ENCODE data around the gene HEXB. TPM values are rescaled to one million over a fixed set of nuclear protein-coding genes. Genes with fewer than 3 reads are reported as not detected.
A peak's percentile ranks its signal among the peaks of the same experiment; 100 is the strongest.
"Not testable (repeated sequence)": the region's sequence is repeated elsewhere in the genome, so short reads cannot be mapped to it uniquely, and the experiment has no call there.

Gene HEXB
- polyA plus RNA-seq, 5 donors, result 55.1 to 69.9 (median 61.6) TPM

DNA sequence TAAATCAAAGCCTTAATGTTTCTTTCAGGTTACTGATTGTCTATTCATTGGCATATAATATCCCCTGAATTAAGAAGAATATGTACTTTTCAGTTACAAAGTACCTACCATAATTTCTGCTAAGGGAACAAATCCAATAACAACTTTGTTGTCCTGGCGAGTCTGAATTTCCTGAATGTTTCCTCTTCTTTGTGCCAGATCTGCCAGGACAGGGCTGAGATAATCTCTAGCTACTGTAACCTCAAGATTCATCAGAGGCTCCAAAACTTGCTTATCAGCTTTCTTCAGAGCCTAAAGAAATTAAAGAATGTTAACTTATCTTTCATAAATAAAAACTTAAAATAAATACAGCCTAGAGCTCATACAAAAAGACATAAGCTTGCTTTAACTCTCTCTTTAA, 37.2 kb downstream of the HEXB start:
- DNase-seq, result no peak

DNA sequence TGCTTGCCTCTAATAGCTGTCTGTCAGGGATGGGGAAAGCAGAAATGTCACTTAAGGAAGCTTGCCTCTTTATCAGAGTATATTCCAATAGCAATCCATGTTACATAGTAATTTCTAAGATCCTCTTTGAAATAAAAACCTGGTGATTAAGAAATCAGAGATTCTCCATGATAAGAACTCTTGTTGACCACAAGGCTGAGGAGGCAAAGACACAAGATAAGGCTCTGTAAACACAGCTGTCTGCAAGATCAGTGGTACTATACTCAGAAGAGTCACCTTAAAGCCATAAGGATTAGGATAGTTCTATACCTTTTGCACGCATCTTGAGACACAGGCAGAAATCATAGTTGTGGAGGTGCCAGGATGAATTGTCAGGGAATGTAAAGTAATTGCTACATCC, 40.3 kb downstream of the HEXB start:
- DNase-seq, result no peak

DNA sequence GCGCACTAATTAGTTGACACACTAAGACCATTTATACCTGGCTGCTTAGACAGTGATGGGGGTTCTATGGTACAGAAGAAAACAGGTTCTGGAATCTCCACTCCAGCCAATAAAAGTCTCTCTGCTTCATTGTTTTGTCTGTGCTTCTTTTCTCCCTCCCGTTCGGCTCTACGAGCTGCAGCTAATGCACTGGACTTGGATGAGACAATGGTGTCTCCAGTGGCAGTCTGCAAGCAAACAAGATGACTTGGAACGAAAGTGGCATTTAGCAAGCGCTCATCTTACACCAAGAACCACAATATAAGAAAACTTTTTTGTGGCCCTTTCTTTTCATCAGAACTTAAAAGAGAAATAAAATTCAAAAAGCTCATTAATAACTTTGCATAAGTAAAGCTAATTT, 51.7 kb downstream of the HEXB start:
- no peak for DNase-seq

DNA sequence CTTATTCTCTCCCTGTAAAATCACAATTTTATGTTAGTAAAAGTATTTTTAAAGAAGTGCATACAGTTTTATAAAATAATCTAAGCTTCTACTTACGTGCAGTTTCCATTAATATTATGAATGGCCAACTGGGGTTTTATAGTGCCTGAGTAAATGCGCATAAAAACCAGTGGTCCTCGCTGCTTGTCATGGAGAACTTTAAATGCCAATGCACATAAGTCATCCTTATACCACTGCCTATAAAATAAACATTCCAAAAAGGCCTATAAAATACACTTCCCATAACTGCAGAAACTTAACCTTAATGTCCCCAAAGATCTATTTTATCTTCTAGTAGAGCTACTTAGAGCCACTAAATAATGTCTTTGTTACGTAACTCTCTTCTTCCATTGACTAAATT, 53.4 kb downstream of the HEXB start:
- no peak for DNase-seq

DNA sequence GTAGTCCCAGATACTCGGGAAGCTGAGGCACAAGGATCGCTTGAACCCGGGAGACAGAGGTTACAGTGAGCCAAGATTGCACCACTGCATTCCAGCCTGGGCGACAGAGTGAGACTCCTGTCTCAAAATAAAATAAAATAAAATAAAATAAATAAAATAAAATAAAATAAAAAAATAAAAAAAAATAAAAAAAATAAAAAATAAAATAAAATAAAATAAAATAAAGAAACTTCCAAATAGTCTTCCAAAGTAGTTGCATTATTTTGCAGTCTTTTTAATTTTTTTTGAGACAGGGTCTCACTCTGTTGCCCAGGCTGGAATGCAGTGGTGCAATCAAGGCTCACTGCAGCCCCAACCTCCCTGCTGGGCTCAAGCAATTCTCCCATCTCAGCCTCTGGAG, 63.7 kb downstream of the HEXB start:
- not testable (repeated sequence) for DNase-seq

DNA sequence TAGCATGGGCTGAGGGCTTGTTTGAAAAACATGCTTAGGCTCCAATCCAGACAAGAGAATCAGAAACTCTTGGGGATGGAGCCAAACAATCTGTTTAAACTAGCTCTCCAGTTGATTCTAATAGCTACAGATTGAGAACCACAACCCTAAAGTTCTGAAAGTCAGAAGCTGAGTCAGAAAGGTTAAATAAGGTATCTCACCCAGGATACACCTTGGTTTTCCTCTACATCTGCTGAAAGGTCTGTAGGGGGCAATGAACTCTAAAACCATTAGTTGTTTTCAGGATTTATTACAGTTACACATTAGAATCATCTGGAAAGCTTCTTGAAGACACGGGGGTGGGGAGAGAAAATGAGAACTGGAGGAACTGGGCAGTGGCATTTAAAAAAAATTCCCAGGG, 76.2 kb downstream of the HEXB start:
- no peak for DNase-seq

DNA sequence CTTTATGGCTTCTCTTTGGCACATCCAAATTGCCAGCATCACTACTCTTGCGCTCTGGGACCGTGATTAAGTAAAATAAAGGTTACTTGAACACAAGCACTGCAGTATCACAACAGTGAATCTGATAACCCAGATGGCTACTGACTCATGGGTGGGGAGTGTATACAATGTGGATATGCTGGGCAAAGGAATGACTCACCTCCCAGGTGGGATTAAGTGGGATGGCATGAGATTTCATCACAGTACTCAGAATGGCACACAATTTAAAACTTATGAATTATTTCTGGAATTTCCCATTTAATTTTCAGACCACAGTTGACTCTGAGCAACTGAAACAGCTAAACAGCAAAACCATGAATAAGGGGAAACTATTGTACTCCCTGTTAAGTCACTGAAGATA, 77.6 kb downstream of the HEXB start:
- no peak for DNase-seq

DNA sequence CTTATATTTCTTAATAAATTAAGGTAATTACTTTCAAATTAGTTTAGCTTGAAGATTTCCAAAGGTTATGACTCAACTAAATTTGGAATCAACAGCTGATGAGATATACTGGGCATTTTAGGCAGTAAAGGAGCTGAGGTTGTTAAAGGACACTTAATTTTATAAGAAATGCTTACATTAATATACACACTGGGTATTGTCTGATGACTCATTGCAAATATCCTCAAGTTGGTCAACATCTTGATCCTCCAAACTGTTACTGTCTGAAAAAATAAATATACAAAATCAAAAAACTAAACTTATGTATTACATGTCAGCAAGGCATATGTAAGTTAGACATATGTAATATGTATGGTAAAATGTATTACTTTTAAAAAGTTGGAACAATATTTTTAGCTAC, 78.5 kb downstream of the HEXB start:
- no peak for DNase-seq

DNA sequence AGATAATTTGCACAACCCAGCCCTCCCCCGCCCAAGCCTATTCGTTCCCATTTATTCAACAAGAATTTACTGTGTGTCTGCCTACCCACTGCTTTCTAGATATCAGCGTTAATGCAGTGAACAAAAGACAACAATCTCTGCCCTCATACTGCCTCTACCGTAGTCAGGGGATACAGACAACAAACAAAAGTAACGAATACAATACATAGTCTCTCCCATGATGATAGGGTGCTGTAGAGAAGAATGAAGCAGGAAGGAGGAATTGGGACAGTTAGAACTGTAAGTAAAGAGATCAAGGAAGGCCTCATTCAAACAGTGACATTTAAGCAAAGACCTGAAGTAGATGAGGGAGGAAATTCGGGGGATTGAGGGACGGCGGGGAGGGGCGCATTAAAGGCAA, 80.2 kb downstream of the HEXB start:
- DNase-seq, result no peak

DNA sequence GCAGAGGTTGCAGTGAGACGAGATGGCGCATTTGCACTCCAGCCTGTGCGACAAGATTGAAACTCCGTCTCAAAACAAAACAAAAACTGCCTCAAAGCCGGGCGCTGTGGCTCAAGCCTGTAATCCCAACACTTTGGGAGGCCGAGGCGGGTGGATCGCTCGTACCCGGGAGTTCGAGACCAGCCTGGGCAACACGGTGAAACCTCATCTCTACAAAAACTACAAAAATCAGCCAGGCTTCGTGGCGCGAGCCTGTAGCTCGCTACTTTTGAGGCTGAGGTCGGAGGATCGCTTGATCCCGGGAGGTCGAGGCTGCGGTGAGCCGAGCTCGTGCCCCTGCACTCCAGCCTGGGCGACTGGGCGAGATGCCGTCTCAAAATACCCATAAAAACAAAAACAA, 80.9 kb downstream of the HEXB start:
- DNase-seq, result no peak

DNA sequence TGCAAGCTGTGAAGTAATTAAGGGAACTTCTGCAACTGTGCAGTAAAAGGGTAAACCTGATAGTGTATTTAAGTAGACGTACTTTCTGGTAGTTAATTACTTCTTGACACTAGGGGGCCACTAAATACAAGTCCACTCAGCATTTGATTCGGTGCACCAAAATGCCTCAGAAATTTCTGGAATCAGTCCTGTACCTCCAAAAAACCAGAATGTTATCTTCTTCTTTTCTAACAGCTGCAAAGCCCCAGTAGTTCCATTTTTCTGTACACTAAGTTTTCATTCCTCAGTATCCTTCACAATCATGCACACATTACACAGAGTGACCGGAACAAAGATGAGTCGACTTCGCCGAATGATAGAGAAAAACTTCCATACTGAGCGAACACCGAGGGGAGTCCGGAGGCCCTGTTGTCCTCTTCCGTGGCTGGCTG, 81.4 kb downstream of the HEXB start:
- peak; percentile 21 to 28 for DNase-seq

DNA sequence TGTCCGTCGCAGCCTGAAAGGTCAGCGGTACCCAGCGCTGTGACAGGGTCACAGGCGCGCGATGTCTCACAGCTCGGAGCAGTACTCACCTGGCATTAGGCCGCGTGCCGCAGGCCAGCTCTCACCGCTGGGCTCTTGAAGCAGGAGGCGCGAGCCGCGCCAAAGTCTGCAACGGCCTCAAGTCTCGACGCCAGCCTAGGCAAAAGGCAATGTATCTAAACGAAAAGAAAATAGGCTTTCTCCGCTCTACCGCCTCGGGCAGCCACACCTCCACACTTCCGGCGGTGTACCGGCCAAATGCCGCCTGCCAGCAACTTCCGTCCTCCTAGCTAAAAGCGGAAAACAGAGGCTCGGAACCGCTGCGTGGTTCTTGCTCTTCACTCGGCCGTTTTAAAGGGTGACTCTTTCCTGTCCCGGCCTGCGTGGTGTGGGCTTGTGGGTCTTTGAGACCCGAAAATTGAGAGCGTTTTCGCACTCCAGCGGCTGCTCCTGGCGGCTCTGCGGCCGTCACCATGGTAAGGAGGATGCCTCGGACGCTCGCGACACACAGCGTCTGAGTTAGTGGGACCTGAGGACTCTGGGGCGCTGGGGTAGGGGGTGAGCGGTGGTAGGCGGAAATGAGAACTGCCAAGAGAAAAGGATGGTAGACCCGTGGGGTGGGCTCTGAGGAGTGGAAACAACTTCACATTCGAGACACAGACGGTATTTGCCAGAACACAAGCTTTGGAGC, 82.0 kb downstream of the HEXB start, which contains the start of the genes GFM2 and NSA2:
Gene GFM2 (minus strand): TSS at position 269 of the 730 bp plus-strand sequence. CDS start 3,375 bp downstream, outside the sequence.
Gene NSA2 (plus strand): TSS at position 401 of the 730 bp plus-strand sequence. CDS start 112 bp downstream, at position 513.
- DNase-seq, result peak; percentile 87 to 89

DNA sequence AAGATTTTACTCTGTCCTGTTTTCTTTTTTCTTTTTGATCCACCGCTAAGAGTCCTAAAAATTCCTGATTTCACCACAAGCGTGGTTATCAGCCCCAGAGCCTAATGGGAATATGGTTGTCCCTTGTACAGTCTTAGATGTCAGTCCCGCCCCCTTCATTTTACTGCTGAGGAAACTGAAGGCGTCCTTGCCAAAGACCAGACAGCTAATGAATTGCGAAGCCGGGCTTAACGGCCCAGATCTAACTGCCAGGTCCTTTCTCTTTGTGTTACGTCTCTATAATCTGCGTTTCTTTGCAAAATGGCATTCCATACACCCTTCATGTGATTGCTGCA, 82.5 kb downstream of the HEXB start:
- no peak for DNase-seq

Other genes with a start within 250 kb of the HEXB start
- gene ENC1, start 44.5 kb upstream of the HEXB start, polyA plus RNA-seq (ENCODE audit: insufficient read depth in 1 of 5, insufficient read length in 5 of 5, low replicate concordance in 1 of 5), result 100 to 1,000 TPM; 141 to 233 (median 149) TPM
- 10 to 100 TPM; 29.6 to 49.1 (median 47.5) TPM for gene GFM2, start 81.9 kb downstream of the HEXB start, polyA plus RNA-seq (ENCODE audit: insufficient read depth in 1 of 5, insufficient read length in 5 of 5, low replicate concordance in 1 of 5)
- 100 to 1,000 TPM; 228 to 296 (median 273) TPM for gene NSA2, start 82.0 kb downstream of the HEXB start, polyA plus RNA-seq (ENCODE audit: insufficient read depth in 1 of 5, insufficient read length in 5 of 5, low replicate concordance in 1 of 5)
- gene FAM169A, start 181.2 kb downstream of the HEXB start, polyA plus RNA-seq (ENCODE audit: insufficient read depth in 1 of 5, insufficient read length in 5 of 5, low replicate concordance in 1 of 5), result 1 to 10 TPM; 2.9 to 6.4 (median 5.2) TPM